DOHH2 (cell line): ENCODE results near the gene TBC1D4.

ENCODE experiments used
- H3F3A ChIP-seq: fragments of 200-600 bp; sonication (generic), shearing (Covaris generic); 2 replicates; pipeline ENCODE4 v1.6.0; 2016; ENCODE audit warnings: antibody characterized with exemption, mild to moderate bottlenecking; ENCODE audit not compliant: control insufficient read depth, insufficient read depth
- H3K27ac ChIP-seq: fragments of 200-600 bp; sonication (generic); 2 replicates; pipeline ENCODE4 v1.5.1; 2014; ENCODE audit warnings: low read depth, mild to moderate bottlenecking, low read length, moderate library complexity
- H3K27me3 ChIP-seq: fragments of 200-600 bp; sonication (generic); 2 replicates; pipeline ENCODE4 v1.6.1; 2014; ENCODE audit warnings: mild to moderate bottlenecking, low read length, mixed read lengths; ENCODE audit not compliant: control insufficient read depth
- H3K36me3 ChIP-seq: fragments of 200-600 bp; sonication (generic); 2 replicates; pipeline ENCODE4 v1.6.1; 2014; ENCODE audit warnings: mild to moderate bottlenecking, low read length, moderate library complexity, mixed read lengths; ENCODE audit not compliant: control insufficient read depth
- H3K4me1 ChIP-seq: fragments of 200-600 bp; sonication (generic); 2 replicates; pipeline ENCODE4 v1.6.1; 2014; ENCODE audit warnings: mild to moderate bottlenecking, low read length, mixed read lengths; ENCODE audit not compliant: control insufficient read depth
- H3K4me2 ChIP-seq: fragments of 200-600 bp; sonication (generic); 2 replicates; pipeline ENCODE4 v1.6.0; 2014; ENCODE audit warnings: mild to moderate bottlenecking, low read length, moderate library complexity
- H3K4me3 ChIP-seq: fragments of 200-600 bp; sonication (generic); 2 replicates; pipeline ENCODE4 v1.5.1; 2014; ENCODE audit warnings: mild to moderate bottlenecking, low read length, mixed read lengths
- H3K79me2 ChIP-seq: fragments of 200-600 bp; sonication (generic); 2 replicates; pipeline ENCODE4 v1.6.1; 2014; ENCODE audit warnings: mild to moderate bottlenecking, low read length, mixed read lengths; ENCODE audit not compliant: control insufficient read depth
- H3K9me2 ChIP-seq: fragments of 200-600 bp; sonication (generic); replicated peaks from 2 replicates; pipeline ENCODE4 v1.6.1; 2014; ENCODE audit warnings: mild to moderate bottlenecking, low read length, mixed read lengths; ENCODE audit not compliant: control insufficient read depth
- H3K9me3 ChIP-seq: fragments of 200-600 bp; sonication (generic); 2 replicates; pipeline ENCODE4 v1.6.1; 2014; ENCODE audit warnings: antibody characterized with exemption, low read length, mixed read lengths; ENCODE audit not compliant: control insufficient read depth, insufficient read depth
- H4K20me1 ChIP-seq: fragments of 200-600 bp; sonication (generic); 2 replicates; pipeline ENCODE4 v1.6.0; 2014; ENCODE audit warnings: low read depth, mild to moderate bottlenecking, antibody characterized with exemption, low read length, moderate library complexity; ENCODE audit not compliant: control insufficient read depth, insufficient read depth
- CTCF ChIP-seq: fragments of 200-600 bp; sonication (generic); IDR thresholded peaks from one replicate; pipeline ENCODE4 v1.5.1; 2014; ENCODE audit warnings: antibody characterized with exemption, mild to moderate bottlenecking, low read depth, low read length; ENCODE audit not compliant: poor library complexity, severe bottlenecking
- EZH2phosphoT487 ChIP-seq: fragments of 200-600 bp; sonication (generic); IDR thresholded peaks from 2 replicates; pipeline ENCODE4 v1.6.1; 2017; ENCODE audit warnings: borderline replicate concordance, mild to moderate bottlenecking, antibody characterized with exemption, low read length, moderate library complexity, mixed read lengths

Gene TBC1D4

GRCh38 chr13:75398072-75398471 is 83.9 kb downstream of the TBC1D4 start:
- peak overlapping the region; percentile 63 for H3K4me3 ChIP-seq
- peaks cover 53% of the 10 kb centered on the region for H3F3A ChIP-seq
- H3K4me1 ChIP-seq = peaks cover 100% of the 10 kb centered on the region
- peak overlapping the region; percentile 79 for H3K27ac ChIP-seq
- H3K27me3 ChIP-seq = no peaks in the 10 kb centered on the region
- TF ChIP-seq CTCF (no peak), EZH2phosphoT487 (no peak)
- H3K79me2 ChIP-seq = peaks cover 100% of the 10 kb centered on the region
- H3K9me3 ChIP-seq = peaks cover 6% of the 10 kb centered on the region; the same call in 1 of the 2 replicates
- H3K4me2 ChIP-seq = peak overlapping the region; percentile 80
- H3K36me3 ChIP-seq = peaks cover 29% of the 10 kb centered on the region
- no peaks in the 10 kb centered on the region for H4K20me1 ChIP-seq
- no peaks in the 10 kb centered on the region for H3K9me2 ChIP-seq

GRCh38 chr13:75395901-75396300 is 86.1 kb downstream of the TBC1D4 start:
- H3K9me2 ChIP-seq = no peaks in the 10 kb centered on the region
- peaks cover 100% of the 10 kb centered on the region for H3K79me2 ChIP-seq
- H3K4me2 ChIP-seq = peak overlapping the region; percentile 80
- peaks cover 50% of the 10 kb centered on the region for H3F3A ChIP-seq
- TF ChIP-seq CTCF (no peak), EZH2phosphoT487 (no peak)
- peaks cover 29% of the 10 kb centered on the region for H3K36me3 ChIP-seq
- peak overlapping the region; percentile 63 for H3K4me3 ChIP-seq
- H3K9me3 ChIP-seq = peaks cover 6% of the 10 kb centered on the region; the same call in 1 of the 2 replicates
- peaks cover 100% of the 10 kb centered on the region for H3K4me1 ChIP-seq
- H3K27me3 ChIP-seq = no peaks in the 10 kb centered on the region
- no peaks in the 10 kb centered on the region for H4K20me1 ChIP-seq
- H3K27ac ChIP-seq = peak overlapping the region; percentile 79

GRCh38 chr13:75395066-75395465 is 86.9 kb downstream of the TBC1D4 start:
- Histone ChIP-seq H3K9me2 (no peaks in the 10 kb centered on the region), H3K79me2 (peaks cover 100% of the 10 kb centered on the region), H3K36me3 (peaks cover 27% of the 10 kb centered on the region), H3F3A (peaks cover 48% of the 10 kb centered on the region), H3K9me3 (peaks cover 6% of the 10 kb centered on the region; the same call in 1 of the 2 replicates), H3K27me3 (no peaks in the 10 kb centered on the region), H4K20me1 (no peaks in the 10 kb centered on the region), H3K4me1 (peaks cover 100% of the 10 kb centered on the region), H3K27ac (peak overlapping the region; percentile 79), H3K4me3 (peak overlapping the region; percentile 41), H3K4me2 (peak overlapping the region; percentile 67)
- no peak for TF ChIP-seq CTCF
- TF ChIP-seq EZH2phosphoT487 = no peak
